Measurements from ENCODE around the gene B3GNT2. TPM values are rescaled to one million over a fixed set of nuclear protein-coding genes. Genes with fewer than 3 reads are reported as not detected.
"Not testable (repeated sequence)": the region's sequence is repeated elsewhere in the genome, so short reads cannot be mapped to it uniquely, and the experiment has no call there.

Gene B3GNT2
- total and polyA plus RNA-seq, 4 donors: 10.5 to 33.3 (median 22.0) TPM

- Histone ChIP-seq H3K27ac (ENCODE audit: low read depth, low read length) (no peak overlapping the region), H3K36me3 (ENCODE audit: control insufficient read depth, insufficient read depth, low read length) (no peaks in the 10 kb centered on the region), H3K4me1 (ENCODE audit: control insufficient read depth, insufficient read depth, low read length) (no peaks in the 10 kb centered on the region), H3K9me3 (ENCODE audit: control insufficient read depth, insufficient read depth, low read length) (no peaks in the 10 kb centered on the region), H3K27me3 (ENCODE audit: control insufficient read depth, insufficient read depth, low read length) (no peaks in the 10 kb centered on the region), H3K4me3 (ENCODE audit: low read depth, low read length) (no peak overlapping the region)
- DNase-seq (ENCODE audit: low read depth in 4 of 6, low spot score in 6 of 6): no peak
- WGBS (ENCODE audit: insufficient coverage): 100% methylated on average over 2 of the region's 2 CpGs
These were observed 71.8 kb downstream of the B3GNT2 start for GRCh38 chr2:62267696-62268095.

- H3K36me3 ChIP-seq (ENCODE audit: control insufficient read depth, insufficient read depth, low read length); H3K4me3 ChIP-seq (ENCODE audit: low read depth, low read length); H3K9me3 ChIP-seq (ENCODE audit: control insufficient read depth, insufficient read depth, low read length); DNase-seq (ENCODE audit: low read depth in 4 of 6, low spot score in 6 of 6); H3K27ac ChIP-seq (ENCODE audit: low read depth, low read length); H3K27me3 ChIP-seq (ENCODE audit: control insufficient read depth, insufficient read depth, low read length); H3K4me1 ChIP-seq (ENCODE audit: control insufficient read depth, insufficient read depth, low read length): not testable (repeated sequence)
- no CpG with 5 or more reads among the region's 4 CpGs for WGBS (ENCODE audit: insufficient coverage)
These were observed 72.8 kb downstream of the B3GNT2 start for GRCh38 chr2:62268681-62269188.

- no peaks in the 10 kb centered on the region for H3K27me3 ChIP-seq (ENCODE audit: control insufficient read depth, insufficient read depth, low read length)
- 0% methylated on average over 1 of the region's 3 CpGs for WGBS (ENCODE audit: insufficient coverage)
- no peak overlapping the region for H3K27ac ChIP-seq (ENCODE audit: low read depth, low read length)
- no peak overlapping the region for H3K4me3 ChIP-seq (ENCODE audit: low read depth, low read length)
- DNase-seq (ENCODE audit: low read depth in 4 of 6, low spot score in 6 of 6): peak in 3 of 6 donors; percentile 11 to 69 (median 58)
- H3K4me1 ChIP-seq (ENCODE audit: control insufficient read depth, insufficient read depth, low read length): no peaks in the 10 kb centered on the region
- no peaks in the 10 kb centered on the region for H3K36me3 ChIP-seq (ENCODE audit: control insufficient read depth, insufficient read depth, low read length)
- H3K9me3 ChIP-seq (ENCODE audit: control insufficient read depth, insufficient read depth, low read length): no peaks in the 10 kb centered on the region
These were observed 74.8 kb downstream of the B3GNT2 start for GRCh38 chr2:62270728-62271127.

Small RNA genes lying within 50 kb of the gene (small RNA-seq; reads per million reads assigned to genes)
- gene MIR5192 (ENCODE audit: low replicate concordance) (not detected), gene RN7SL51P (ENCODE audit: low replicate concordance) (not detected)
